HG02798 (cell line): Measurements from ENCODE around the gene COA1.
"Not testable (repeated sequence)": the region's sequence is repeated elsewhere in the genome, so short reads cannot be mapped to it uniquely, and the experiment has no call there.

Experiments
- ATAC-seq: cut with Tn5 transposase; IDR thresholded peaks from one replicate; pipeline ENCODE4 v1.9.1; 2021; ENCODE audit warnings: mild to moderate bottlenecking; ENCODE audit not compliant: unreplicated experiment, poor library complexity

Gene COA1, protein sequence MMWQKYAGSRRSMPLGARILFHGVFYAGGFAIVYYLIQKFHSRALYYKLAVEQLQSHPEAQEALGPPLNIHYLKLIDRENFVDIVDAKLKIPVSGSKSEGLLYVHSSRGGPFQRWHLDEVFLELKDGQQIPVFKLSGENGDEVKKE

DNA sequence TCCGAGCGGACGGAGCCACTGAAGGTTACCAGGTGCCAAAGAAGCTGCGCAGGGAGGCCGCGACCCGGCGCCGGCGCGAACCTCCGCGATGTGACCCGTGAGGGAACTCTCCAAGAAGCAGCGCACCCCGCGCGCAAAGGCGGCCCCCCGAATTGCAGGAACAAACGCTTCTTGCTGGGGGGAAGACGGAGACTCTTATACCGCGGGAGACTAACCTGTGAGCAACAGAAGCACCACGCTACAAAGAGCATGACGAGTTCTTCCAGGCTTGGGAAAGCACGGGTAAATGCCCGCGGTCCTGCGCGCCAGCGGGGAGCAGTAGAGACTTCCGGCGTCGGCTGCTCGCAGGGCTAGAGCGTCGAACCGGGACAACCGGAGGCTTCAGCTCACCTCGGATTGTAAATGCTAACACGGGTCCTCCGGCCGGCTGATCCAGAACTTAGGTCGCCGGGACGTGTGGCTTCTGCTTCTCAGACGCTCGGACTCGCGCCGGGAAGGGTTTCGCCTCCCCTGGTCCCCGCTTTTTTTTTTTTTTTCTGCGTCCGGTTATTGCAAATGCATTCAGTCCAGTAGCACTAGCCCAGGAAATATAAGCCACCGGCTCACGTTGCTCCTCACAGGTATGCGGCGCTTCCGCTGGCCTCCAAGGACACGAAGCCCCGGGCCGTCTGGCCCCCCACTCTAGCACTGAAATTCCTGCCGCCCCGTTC is at the start of gene COA1:
TSS of gene COA1 (minus strand) at position 310 of the 710 bp plus-strand sequence. CDS start 80,909 bp downstream, outside the sequence.
- peak; percentile 87 for ATAC-seq

DNA sequence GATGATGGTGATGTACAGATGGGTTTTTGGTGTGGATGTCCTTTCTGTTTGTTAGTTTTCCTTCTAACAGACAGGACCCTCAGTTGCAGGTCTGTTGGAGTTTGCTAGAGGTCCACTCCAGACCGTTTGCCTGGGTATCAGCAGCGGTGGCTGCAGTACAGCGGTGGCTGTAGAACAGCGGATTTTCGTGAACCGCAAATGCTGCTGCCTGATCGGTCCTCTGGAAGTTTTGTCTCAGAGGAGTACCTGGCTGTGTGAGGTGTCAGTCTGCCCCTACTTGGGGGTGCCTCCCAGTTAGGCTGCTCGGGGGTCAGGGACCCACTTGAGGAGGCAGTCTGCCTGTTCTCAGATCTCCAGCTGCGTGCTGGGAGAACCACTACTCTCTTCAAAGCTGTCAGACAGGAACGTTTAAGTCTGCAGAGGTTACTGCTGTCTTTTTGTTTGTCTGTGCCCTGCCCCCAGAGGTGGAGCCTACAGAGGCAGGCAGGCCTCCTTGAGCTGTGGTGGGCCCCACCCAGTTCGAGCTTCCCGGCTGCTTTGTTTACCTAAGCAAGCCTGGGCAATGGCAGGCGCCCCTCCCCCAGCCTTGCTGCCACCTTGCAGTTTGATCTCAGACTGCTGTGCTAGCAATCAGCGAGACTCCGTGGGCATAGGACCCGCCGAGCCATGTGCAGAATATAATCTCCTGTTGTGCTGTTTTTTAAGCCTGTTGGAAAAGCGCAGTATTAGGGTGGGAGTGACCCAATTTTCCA is 49.1 kb upstream of the COA1 start:
- ATAC-seq: not testable (repeated sequence)

DNA sequence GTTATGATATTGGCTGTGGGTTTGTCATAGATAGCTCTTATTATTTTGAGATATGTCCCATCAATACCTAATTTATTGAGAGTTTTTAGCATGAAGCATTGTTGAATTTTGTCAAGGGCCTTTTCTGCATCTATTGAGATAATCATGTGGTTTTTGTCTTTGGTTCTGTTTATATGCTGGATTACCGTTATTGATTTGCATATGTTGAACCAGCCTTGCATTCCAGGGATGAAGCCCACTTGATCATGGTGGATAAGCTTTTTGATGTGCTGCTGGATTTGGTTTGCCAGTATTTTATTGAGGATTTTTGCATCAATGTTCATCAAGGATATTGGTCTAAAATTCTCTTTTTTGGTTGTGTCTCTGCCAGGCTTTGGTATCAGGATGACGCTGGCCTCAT is 45.9 kb upstream of the COA1 start:
- ATAC-seq: not testable (repeated sequence)

DNA sequence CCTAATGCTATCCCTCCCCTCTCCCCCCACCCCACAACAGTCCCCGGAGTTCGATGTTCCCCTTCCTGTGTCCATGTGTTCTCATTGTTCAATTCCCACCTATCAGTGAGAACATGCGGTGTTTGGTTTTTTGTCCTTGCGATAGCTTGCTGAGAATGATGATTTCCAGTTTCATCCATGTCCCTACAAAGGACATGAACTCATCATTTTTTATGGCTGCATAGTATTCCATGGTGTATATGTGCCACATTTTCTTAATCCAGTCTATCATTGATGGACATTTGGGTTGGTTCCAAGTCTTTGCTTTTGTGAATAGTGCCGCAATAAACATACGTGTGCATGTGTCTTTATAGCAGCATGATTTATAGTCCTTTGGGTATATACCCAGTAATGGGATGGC is 43.9 kb upstream of the COA1 start:
- ATAC-seq: not testable (repeated sequence)

DNA sequence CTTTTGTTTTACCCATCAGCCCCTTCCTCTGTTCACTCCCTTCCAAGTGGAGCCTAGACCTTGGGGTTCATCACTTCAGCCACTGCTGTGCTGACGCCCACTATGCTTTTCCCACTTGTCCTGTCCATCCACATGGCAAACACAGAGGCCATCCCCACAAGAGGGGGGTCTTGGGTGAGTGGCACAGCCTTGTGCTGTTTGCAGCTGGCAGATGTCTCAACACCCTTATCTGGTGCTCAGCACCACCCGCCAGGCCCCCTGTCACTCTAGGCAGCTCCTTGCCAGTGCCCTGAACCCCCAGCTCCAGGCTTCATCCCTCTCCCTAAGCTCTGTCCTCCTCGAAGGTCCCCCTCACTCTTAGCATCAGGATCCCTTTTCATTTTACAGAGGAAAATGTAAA is 42.2 kb upstream of the COA1 start:
- ATAC-seq: no peak

DNA sequence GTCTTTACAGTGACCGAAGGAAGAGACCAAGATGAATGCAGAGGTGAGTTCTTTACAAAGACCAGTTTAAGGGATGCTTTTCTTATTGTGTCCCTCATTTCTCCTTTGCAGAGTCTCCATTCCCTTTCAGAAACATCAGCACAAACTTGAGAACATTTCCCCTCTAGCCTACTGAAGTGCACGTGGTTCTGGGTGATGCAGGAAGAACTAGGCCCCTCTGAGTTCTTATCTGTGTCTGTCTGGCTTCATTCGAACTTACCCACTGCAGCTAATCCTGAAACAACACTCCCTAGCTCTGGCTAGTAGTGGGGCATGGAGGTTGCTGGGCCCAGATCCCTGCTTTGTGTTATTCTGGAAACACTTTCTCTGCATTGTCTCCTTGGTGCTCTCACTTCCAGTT is 41.8 kb upstream of the COA1 start:
- no peak for ATAC-seq

DNA sequence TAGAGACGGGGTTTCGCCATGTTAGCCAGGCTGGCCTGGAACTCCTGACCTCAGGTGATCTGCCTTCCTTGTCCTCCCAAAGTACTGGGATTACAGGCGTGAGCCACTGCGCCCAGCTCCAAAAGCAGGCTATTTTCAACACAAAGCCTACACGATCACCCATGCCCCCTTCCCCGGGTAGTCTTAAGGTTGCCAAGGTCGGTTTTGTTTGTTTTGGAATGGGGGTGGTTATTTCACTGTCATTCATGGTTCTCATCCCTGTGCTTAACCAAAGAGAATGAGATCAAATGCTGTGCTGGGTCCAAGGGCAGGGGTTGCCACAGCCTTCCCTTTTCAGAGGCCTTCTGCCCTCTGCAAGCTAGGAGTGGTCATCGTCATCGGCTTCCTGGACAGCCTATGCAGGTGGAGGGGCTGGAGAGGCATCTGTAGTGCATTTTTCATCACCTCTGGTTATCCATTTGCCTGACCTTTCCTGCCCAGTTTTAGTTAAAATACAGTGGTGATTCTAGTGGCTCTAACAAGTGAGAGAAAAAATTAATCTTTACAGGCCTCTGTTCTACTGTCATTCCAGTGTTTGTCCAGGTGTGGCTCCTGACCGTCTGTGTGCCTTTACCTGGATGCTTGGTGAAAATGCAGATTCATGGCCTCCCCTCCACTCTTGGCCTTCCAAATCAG is 40.6 kb upstream of the COA1 start:
- ATAC-seq: no peak

DNA sequence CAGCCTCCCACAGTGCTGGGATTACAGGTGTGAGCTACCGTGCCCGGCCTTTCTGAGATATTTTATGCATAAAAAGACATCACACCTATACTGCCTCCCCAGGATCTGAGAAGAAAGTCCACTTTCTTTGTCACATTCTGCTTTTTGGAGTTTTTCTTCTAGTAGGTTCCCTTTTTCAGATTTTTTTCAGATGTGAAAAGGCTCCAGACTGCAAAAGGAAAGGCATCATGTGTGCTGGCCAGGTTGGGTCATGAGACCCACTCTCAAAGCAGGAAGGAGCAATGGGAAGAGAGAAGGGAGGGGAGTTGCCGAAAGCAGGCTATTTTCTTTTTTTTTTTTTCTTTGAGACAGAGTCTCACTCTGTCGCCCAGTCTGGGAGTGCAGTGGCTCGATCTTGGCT is 40.0 kb upstream of the COA1 start:
- ATAC-seq: no peak

DNA sequence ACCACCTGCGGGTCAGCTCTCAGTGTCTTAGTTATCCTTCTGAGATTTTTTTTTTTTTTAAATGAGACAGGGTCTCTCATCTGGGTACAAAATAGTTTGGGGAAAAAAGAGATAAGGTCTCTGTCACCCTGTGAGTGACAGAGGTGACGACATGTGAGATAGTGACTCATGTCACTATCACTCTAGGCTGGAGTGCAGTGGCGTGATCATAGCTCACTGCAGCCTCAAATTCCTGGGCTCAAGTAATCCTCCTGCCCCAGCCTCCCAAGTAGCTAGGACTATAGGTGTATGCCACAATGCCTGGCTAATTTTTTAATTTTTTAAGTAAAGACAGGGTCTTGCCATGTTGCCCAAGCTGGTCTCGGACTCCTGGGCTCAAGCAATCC is 39.6 kb upstream of the COA1 start:
- no peak for ATAC-seq

DNA sequence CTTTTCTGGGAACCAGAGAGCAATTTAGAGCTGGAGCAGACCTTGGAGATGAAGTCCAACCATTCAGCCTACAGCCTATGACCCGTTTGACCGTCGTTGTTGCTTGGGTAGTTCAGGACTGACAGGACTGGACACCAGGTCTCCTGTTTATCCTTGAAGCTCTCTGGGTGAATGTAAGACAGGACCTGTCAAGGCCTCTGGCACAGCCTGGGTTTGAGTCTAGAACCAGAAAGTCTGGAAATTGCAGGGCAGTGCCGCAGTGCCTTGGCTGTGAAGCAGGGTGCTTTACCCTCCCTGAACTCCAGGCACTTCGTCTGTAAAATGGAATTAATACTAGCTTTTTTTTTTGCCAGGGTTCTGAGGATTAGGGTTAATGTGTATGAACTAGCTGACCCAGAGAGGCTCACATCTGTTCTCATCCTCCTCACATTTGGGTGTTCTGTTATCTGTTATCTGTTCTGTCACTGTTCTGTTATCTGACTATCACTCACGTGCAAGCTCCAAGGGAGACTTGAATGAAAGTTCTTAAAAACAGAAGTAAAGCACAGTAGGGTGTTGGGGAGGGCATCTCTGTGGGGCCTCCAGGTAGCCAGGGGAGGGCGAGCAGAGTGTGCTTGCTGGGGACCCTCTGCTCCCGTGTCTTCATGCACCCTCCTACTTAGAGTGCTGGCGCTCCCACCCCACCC is 39.0 kb upstream of the COA1 start:
- no peak for ATAC-seq

DNA sequence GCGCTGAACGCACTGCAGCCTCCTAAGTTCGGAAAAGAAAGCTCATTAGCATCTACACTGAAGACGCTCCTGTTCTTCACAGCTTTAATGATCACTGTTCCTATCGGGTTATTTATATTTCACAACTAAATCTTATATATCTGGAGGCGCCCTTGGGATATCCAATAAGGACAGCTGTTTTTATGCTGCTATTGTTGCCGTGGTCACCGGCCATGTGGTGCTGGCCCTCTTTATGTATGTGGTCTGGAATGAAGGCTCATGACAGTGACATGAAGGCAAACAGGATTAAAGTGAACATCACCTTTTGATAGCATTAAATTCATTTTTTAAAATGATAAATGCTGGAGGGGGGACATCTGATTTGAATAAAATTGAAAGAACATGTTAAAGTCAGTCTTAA is 38.0 kb upstream of the COA1 start:
- no peak for ATAC-seq

DNA sequence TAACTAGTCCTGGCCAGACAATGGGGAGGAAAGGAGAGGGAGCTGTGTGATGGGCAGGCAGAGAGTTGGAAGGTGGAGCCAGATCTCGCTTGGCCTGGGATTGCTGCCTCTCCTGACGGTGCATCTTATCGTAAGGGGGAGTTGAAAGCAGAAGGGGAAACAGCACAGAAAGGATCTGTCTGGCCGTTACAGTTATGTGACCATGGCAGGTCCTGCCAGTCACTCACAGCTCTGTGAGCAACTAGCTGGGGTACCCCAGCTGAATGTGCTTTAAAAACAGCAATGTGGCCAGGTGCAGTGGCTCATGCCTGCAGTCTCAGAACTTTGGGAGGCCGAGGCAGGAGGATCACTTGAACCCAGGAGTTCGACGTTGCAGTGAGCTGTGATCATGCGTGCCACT is 37.2 kb upstream of the COA1 start:
- no peak for ATAC-seq

DNA sequence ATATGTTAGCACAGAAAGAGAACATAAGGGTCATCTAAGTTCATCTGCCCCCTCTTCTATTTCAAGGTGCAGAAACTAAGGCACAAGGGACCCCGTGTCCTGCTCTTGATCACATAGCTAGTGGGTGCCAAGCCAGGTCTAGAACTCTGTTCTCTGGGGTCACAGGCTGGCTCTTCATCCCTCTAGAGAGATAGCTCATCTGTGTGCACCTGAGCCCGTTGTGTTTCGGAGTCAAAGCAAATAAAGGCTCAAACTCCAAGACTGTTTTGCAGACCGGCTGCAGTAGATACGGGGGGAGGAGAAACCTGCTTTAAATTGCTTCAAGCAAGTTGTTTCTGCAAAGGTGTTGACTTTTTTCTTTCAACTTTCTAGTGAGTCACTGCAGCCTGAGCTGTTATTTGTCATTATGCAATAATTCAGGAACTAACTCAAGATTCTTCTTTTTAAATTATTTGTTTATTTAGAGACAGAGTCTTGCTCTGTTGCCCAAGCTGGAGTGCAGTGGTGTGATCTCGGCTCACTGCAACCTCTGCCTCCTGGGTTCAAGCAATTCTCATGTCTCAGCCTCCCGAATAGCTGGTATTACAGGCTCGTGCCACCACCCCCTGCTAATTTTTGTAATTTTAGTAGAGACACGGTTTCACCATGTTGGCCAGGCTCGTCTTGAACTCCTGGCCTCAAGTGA is 35.6 kb upstream of the COA1 start:
- ATAC-seq: no peak

DNA sequence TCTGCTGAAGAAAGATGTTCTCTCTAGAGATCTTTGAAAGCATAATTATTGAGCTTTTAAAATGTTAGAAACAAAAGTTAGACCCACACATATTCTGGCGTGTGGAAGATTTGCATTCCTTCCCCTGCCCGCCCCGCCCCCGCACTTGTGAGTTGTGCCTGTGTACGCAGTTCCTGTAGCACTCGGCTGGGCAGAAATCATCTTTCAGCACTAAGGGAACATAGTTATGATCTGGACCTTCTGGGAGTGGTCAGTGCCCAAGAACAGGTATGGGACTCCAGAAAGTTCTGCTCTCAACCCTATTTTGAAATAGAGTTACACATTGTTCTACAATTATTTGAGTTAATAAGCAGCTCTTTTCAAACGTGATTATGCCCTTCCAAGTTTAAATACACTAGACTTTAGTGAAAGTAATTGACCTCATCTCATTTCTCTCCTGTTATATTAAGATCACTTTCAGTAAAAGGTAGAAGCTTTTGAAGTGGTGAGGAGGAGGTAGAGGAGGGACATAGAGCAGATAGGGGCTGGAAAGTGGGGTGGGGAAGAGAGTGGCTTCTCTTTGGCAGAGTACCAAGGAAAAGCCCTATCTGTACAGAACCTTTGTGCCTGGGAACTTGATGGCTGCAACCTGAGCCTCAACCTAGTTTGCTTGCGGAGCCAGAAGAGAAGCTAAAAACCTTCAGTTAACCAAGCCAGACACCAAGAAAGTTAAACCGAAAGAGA is 34.9 kb upstream of the COA1 start:
- peak; percentile 59 for ATAC-seq

DNA sequence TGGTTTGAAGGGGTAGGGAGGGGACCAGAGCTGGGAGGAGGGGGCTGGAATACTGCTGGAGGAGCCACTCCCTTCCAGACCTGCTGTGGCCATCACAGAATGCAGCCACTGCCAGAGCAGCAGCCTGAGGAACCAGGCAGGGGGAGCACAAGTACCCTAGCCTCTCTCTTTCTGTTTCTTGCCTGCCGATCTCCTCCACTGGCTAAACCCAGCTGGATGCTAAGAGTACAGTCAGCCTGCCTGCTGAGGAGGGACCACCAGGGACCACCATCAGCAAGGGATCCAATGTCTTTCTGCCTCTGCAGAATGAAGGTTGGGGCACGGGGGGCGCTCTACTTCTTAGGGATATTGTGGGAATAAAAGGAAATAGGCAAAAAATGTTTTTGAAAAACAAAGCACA is 33.9 kb upstream of the COA1 start:
- no peak for ATAC-seq

DNA sequence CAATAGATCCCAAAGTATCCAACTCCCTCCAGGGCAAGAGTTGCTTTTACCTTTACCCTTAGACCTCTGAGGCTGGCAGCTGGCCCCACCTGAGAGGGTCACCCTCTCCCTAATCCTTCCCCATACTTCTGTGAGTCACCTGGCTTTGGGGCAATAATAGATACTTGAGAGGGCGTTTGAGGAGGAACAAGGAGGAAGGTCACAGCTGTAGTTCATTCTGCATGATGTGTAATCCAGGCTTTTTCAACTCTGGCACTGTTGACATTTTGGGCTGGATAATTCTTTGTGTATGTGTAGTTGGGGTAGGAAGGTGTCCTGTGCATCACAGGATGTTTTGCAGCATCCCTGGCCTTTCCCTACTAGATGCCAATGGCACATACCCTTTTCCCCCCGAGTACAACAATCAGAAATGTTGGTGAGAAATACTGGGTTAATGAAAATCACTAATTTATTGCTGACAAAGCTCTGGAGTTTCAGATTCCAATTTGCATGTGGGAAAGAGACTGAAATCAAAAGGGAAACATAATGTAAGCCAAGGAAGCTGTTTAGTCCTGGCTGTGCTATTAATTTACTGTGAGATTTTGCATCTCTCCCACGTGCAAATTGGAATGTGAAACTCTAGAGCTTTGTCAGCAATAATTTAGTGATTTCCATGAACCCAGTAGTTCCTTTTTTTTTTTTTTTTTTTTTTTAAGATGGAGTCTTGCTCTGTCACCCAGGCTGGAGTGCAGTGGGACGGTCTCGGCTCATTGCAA is 32.8 kb upstream of the COA1 start:
- ATAC-seq: no peak

DNA sequence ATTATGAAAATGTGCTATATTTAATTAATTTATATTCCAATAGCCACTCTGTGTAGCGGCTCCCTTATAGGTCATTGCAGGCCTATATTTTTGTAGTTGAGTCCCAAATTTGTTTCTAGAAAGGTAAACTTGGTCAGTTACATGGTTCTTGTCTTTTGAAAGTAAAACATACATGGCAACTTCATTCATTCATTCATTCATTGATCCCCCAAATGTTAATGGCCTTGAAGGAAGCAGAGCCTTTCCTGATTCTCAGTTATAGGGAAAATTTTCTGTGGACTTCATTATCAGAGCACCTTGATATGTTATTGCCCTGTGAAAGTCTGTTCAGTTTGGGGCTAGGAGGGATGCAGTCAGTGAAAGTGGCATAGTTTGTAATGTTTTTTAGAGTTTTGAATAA is 32.1 kb upstream of the COA1 start:
- ATAC-seq: no peak

DNA sequence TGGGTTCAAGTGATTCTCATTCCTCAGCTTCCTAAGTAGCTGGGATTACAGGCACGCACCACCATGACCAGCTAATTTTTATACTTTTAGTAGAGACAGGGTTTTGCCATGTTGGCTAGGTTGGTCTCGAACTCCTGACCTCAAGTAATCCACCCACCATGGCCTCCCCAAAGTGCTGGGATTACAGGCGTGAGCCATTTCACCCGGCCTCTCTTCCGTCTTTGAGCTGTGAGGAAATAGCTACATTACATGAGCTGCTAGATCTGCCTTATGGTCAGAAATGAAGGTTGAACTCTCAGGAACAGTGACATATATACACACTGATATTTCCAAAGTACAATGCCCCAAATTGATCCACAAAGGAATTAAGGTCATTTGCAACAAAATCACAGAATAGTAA is 31.5 kb upstream of the COA1 start:
- ATAC-seq: no peak
